ENCODE results near the gene EPS8. TPM values are rescaled to one million over a fixed set of nuclear protein-coding genes. Genes with fewer than 3 reads are reported as not detected.

Gene EPS8
- total and polyA plus RNA-seq, 2 experiments from 2014 or later = 3.1 to 6.0 TPM

DNA sequence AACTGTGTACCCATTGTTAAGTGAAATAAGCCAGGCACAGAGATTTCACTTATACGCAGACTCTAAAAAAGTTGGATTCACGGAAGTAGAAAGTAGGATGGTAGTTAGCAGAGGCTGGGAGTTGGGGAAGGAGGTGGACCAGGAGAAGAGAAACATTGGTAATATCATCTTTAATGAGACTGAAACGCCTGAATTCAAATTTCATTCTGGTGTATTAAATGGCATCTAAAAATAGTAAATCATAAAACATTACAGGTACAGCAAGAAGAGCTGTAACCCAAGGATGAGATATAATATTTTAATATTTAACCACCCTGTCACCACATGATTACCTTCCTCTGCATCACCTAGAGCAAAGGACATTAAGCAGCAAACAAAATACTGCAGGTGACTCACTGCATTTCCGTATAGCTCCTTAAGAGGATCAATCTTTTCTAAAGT, 99.4 kb downstream of the EPS8 start:
- H3K4me1 ChIP-seq (ENCODE audit: low read depth) = peaks cover 5% of the 10 kb centered on the region
- no peaks in the 10 kb centered on the region for H3K27me3 ChIP-seq
- DNase-seq (ENCODE audit: low read depth in 1 of 2, low spot score in 1 of 2) = no peak
- no peaks in the 10 kb centered on the region for H3K9me3 ChIP-seq (ENCODE audit: low read depth)
- TF ChIP-seq, protein P1, sequence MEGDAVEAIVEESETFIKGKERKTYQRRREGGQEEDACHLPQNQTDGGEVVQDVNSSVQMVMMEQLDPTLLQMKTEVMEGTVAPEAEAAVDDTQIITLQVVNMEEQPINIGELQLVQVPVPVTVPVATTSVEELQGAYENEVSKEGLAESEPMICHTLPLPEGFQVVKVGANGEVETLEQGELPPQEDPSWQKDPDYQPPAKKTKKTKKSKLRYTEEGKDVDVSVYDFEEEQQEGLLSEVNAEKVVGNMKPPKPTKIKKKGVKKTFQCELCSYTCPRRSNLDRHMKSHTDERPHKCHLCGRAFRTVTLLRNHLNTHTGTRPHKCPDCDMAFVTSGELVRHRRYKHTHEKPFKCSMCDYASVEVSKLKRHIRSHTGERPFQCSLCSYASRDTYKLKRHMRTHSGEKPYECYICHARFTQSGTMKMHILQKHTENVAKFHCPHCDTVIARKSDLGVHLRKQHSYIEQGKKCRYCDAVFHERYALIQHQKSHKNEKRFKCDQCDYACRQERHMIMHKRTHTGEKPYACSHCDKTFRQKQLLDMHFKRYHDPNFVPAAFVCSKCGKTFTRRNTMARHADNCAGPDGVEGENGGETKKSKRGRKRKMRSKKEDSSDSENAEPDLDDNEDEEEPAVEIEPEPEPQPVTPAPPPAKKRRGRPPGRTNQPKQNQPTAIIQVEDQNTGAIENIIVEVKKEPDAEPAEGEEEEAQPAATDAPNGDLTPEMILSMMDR (IDR thresholded peaks at IDR 0.05; ENCODE audit: low read depth, low read length) = no peak
- no peak overlapping the region for H3K27ac ChIP-seq
- H3K4me3 ChIP-seq = no peak overlapping the region
- H3K36me3 ChIP-seq = no peaks in the 10 kb centered on the region

DNA sequence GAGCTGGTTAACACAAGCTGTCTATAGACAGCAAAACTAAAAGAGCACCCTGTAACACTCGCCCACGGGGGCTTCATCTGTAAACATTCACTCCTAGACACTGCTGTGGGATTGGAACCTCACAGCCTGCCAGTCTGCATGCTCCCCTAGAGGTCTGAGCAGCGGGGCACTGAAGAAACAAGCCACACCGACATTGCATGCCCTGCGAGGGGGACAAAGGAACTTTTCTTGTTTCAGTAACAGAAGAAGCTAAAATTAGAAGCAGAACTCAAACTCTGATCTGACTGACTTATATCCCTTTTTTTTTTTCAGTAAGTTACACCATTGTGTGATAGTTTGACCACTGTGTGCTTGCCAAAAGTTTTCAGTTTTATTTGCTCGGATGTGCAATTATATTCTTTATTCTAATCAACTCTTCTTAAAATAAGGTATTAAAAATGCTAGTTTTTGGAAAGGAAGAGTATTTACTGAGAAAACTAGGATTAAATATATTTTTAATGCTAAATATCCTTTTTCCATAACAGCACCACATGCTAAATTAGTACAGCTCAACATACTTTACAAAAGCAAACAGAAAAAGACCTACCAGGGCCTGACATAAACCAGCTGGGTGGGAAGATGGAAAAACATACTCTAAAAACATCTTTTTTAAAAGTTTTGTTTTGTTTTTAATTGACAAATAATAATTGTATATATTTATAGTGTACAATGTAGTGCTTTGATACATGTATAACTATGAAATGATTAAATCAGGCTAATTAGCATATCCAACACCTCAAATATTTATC, 100.2 kb downstream of the EPS8 start:
- Histone ChIP-seq H3K4me3 (no peak overlapping the region), H3K4me1 (ENCODE audit: low read depth) (peaks cover 5% of the 10 kb centered on the region), H3K27me3 (no peaks in the 10 kb centered on the region), H3K9me3 (ENCODE audit: low read depth) (no peaks in the 10 kb centered on the region), H3K36me3 (no peaks in the 10 kb centered on the region), H3K27ac (no peak overlapping the region)
- peak; percentile 30 to 39 for DNase-seq (ENCODE audit: low read depth in 1 of 2, low spot score in 1 of 2)
- TF ChIP-seq, protein P1 (IDR thresholded peaks at IDR 0.05; ENCODE audit: low read depth, low read length) = no peak

DNA sequence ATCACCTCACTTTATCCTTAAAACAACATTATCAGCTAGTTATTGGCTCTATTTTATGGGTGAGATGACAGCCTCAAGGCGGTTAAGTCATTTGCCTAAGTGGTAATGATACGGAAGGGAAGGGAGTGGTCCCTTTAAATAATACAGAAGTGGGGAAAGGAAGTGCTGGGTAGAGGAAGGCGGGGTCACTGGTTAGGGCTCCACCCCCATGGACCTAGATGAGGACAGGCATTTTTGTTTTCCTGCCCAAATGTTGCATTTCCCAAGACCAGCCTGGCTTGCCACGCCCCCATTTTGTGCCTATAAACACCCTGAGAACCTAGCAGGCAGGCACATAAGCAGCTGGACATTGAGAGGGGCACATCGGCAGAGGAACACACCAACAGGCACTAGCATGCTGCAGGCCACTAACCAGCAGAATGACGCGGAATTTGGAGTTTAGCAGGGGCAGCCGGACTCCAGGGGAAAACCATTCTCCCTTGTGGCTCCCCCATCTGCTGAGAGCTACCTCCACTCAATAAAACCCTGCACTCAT, 100.9 kb downstream of the EPS8 start:
- H3K4me3 ChIP-seq = no peak overlapping the region
- DNase-seq (ENCODE audit: low read depth in 1 of 2, low spot score in 1 of 2) = peak in 1 of 2 donors; percentile 47
- TF ChIP-seq, protein P1 (IDR thresholded peaks at IDR 0.05; ENCODE audit: low read depth, low read length) = no peak
- peaks cover 5% of the 10 kb centered on the region for H3K4me1 ChIP-seq (ENCODE audit: low read depth)
- no peaks in the 10 kb centered on the region for H3K27me3 ChIP-seq
- H3K9me3 ChIP-seq (ENCODE audit: low read depth) = no peaks in the 10 kb centered on the region
- no peaks in the 10 kb centered on the region for H3K36me3 ChIP-seq
- H3K27ac ChIP-seq = no peak overlapping the region

DNA sequence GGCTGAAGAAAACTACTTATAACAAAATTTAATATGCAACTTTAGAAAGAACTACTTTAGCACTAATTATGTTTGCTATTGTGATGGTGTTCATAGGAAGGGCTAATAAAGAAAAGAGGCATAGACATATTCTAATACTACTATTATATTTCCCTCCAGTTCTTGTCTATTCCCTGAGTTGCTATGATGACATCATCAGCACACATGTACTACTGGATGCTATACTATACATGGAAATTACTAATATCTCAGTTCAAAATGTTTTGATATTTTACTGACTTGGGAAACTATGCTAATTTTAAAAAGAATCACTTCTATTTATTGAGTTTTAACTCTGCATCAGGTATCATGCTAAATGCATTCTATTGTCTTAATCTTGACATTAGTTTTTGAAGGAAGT, 101.6 kb downstream of the EPS8 start:
- Histone ChIP-seq H3K9me3 (ENCODE audit: low read depth) (no peaks in the 10 kb centered on the region), H3K36me3 (no peaks in the 10 kb centered on the region), H3K4me1 (ENCODE audit: low read depth) (peaks cover 5% of the 10 kb centered on the region), H3K27ac (no peak overlapping the region), H3K27me3 (no peaks in the 10 kb centered on the region), H3K4me3 (no peak overlapping the region)
- TF ChIP-seq, protein P1 (IDR thresholded peaks at IDR 0.05; ENCODE audit: low read depth, low read length) = no peak
- no peak for DNase-seq (ENCODE audit: low read depth in 1 of 2, low spot score in 1 of 2)

DNA sequence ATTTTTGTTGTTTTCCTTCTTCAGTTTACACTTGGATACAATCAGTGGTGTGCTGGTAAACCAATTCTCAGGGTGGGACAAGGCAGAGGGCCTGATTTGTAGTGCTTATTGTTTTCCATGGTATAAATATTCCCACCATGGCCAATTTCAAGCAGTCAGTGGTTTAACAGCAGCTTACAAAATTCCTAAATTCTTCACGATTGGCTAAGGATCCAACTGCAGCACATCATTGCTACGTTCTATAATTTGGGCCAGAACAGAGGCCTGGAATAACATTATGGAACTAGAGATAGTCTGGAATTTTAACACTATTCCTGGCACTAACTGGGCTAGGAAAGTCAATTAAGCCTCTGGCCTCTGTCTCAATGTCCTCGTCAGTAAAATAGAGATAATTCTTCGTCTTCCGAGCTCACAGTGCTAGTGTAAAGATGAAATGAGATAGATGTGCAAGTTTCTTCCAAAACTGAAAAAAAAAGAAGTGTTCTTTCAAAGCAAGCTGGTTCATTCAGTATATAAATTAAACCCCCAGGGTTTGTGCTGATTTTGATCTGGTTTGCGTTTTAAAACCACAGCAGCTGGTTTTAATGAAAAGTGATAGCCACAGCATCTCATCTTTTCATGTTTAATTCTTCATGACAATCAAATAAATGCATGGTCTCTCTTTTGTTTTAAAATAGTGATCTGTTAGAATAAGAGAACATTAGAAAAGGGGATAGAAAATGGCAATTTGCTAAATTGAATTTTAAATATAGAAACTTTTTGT, 104.1 kb downstream of the EPS8 start:
- no peak for DNase-seq (ENCODE audit: low read depth in 1 of 2, low spot score in 1 of 2)
- no peaks in the 10 kb centered on the region for H3K9me3 ChIP-seq (ENCODE audit: low read depth)
- no peaks in the 10 kb centered on the region for H3K36me3 ChIP-seq
- TF ChIP-seq, protein P1 (IDR thresholded peaks at IDR 0.05; ENCODE audit: low read depth, low read length) = no peak
- H3K4me1 ChIP-seq (ENCODE audit: low read depth) = peaks cover 5% of the 10 kb centered on the region
- H3K27me3 ChIP-seq = no peaks in the 10 kb centered on the region
- no peak overlapping the region for H3K27ac ChIP-seq
- no peak overlapping the region for H3K4me3 ChIP-seq
